MM.1S (cell line): Measurements from ENCODE around the gene PTPRK.

ENCODE experiments used
- EZH2 ChIP-seq: fragments of 300-600 bp; sonication (generic); optimal IDR thresholded peaks from 2 replicates; pipeline ENCODE3; 2017; ENCODE audit warnings: low read depth, mild to moderate bottlenecking, antibody characterized with exemption, low read length, mixed read lengths
- TF ChIP-seq, protein P1 (sequence below): fragments of 300-600 bp; sonication (generic); IDR thresholded peaks from 2 replicates; pipeline ENCODE4 v1.5.1; 2016; ENCODE audit warnings: antibody characterized with exemption, low read length, mixed read lengths

DNA sequence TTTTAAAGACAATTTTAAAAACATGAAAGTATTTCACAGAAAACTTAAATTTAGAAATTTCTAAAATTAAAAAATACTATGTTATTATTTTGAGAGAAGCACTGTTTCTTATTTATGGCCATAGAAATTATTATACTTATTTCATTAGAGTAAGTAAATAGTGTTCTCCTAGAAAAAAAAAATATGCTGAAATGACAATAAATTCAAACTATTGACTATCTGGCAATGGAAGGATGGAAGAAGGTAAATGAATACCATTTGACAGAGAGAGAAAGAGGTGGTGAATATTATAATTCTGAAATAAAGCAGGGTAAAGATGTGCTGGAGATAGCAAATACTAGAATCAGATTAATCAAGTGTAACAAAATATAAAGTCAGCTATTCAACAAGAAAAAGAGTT is 294.8 kb downstream of the PTPRK start:
- TF ChIP-seq EZH2: no peak
- TF ChIP-seq, protein P1, sequence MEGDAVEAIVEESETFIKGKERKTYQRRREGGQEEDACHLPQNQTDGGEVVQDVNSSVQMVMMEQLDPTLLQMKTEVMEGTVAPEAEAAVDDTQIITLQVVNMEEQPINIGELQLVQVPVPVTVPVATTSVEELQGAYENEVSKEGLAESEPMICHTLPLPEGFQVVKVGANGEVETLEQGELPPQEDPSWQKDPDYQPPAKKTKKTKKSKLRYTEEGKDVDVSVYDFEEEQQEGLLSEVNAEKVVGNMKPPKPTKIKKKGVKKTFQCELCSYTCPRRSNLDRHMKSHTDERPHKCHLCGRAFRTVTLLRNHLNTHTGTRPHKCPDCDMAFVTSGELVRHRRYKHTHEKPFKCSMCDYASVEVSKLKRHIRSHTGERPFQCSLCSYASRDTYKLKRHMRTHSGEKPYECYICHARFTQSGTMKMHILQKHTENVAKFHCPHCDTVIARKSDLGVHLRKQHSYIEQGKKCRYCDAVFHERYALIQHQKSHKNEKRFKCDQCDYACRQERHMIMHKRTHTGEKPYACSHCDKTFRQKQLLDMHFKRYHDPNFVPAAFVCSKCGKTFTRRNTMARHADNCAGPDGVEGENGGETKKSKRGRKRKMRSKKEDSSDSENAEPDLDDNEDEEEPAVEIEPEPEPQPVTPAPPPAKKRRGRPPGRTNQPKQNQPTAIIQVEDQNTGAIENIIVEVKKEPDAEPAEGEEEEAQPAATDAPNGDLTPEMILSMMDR: no peak
